Activated T-cell treated with anti-CD3 and anti-CD28 coated beads, Interleukin-2, amount 50 U/mL, for 72 hours (primary cell): ENCODE data around the gene RAD51D. TPM values are rescaled to one million over a fixed set of nuclear protein-coding genes. Genes with fewer than 3 reads are reported as not detected.
"Not testable (repeated sequence)": the region's sequence is repeated elsewhere in the genome, so short reads cannot be mapped to it uniquely, and the experiment has no call there.

ENCODE experiments used
- ATAC-seq, 2 donors: fragments of 150-1000 bp; cut with Tn5 transposase; replicated peaks in 1 of 2; 2 replicates each; pipeline ENCODE4 v1.10.0; 2021; ENCODE audit warnings: moderate library complexity in 2 of 2, mild to moderate bottlenecking in 1 of 2
- DNase-seq, 2 donors: peaks; one replicate each; pipeline ENCODE4 v3.0.0; 2021 to 2022; ENCODE audit warnings: mixed read lengths in 1 of 2
- H3K27ac Mint-ChIP-seq: one replicate; pipeline ENCODE4 v1.8.0; 2022; ENCODE audit warnings: mild to moderate bottlenecking, moderate library complexity, mixed read lengths
- H3K27me3 Mint-ChIP-seq: one replicate; pipeline ENCODE4 v1.8.0; 2022; ENCODE audit warnings: low read depth, mixed read lengths
- H3K36me3 Mint-ChIP-seq, 2 donors: one replicate each; pipeline ENCODE4 v1.8.0; 2022; ENCODE audit warnings: mixed read lengths in 2 of 2, mild to moderate bottlenecking in 1 of 2; ENCODE audit not compliant: insufficient read depth in 2 of 2
- H3K4me1 Mint-ChIP-seq: one replicate; pipeline ENCODE4 v1.8.0; 2022; ENCODE audit warnings: low read depth, mixed read lengths
- H3K4me3 Mint-ChIP-seq, 2 donors: one replicate each; pipeline ENCODE4 v1.8.0; 2022; ENCODE audit warnings: mild to moderate bottlenecking in 2 of 2, mixed read lengths in 2 of 2, moderate library complexity in 2 of 2
- H3K9me3 Mint-ChIP-seq, 2 donors: one replicate each; pipeline ENCODE4 v1.8.0; 2022; ENCODE audit warnings: mixed read lengths in 2 of 2
- total RNA-seq, 2 donors: library from RNA; stranded (reverse); gene quantifications; one replicate each; pipeline ENCODE4 v1.2.3, GENCODE V29; 2022

The RAD51D gene
- total RNA-seq, 2 donors from 2014 or later: 35.3 to 44.5 TPM

- Mint-ChIP-seq H3K9me3 (no peaks in the 10 kb centered on the region), H3K27ac (no peak overlapping the region), H3K36me3 (peaks cover 4 to 19% of the 10 kb centered on the region in 2 donors), H3K4me1 (peaks cover 3% of the 10 kb centered on the region), H3K4me3 (no peak overlapping the region), H3K27me3 (no peaks in the 10 kb centered on the region)
- ATAC-seq (no peak), DNase-seq (no peak)
These were observed 19.8 kb downstream of the RAD51D start for GRCh38 chr17:35099908-35100307.

GRCh38 chr17:35097776-35098175, 21.9 kb downstream of the RAD51D start:
- Mint-ChIP-seq H3K4me3 (no peak overlapping the region), H3K27ac (no peak overlapping the region), H3K9me3 (no peaks in the 10 kb centered on the region), H3K36me3 (peaks cover 4 to 16% of the 10 kb centered on the region in 2 donors), H3K27me3 (no peaks in the 10 kb centered on the region), H3K4me1 (peaks cover 5% of the 10 kb centered on the region)
- DNase-seq (no peak), ATAC-seq (no peak)

- no peak overlapping the region for H3K27ac Mint-ChIP-seq
- DNase-seq: no peak
- H3K4me1 Mint-ChIP-seq: peaks cover 12% of the 10 kb centered on the region
- H3K4me3 Mint-ChIP-seq: no peak overlapping the region
- H3K27me3 Mint-ChIP-seq: no peaks in the 10 kb centered on the region
- no peaks in the 10 kb centered on the region for H3K9me3 Mint-ChIP-seq
- no peak for ATAC-seq
- peaks cover 4 to 7% of the 10 kb centered on the region in 2 donors for H3K36me3 Mint-ChIP-seq
These were observed 23.9 kb downstream of the RAD51D start for GRCh38 chr17:35095741-35096140.

GRCh38 chr17:35094902-35095301, 24.8 kb downstream of the RAD51D start:
- no peak for DNase-seq

GRCh38 chr17:35090707-35091106, 29.0 kb downstream of the RAD51D start:
- Mint-ChIP-seq H3K4me1 (peaks cover 47% of the 10 kb centered on the region), H3K4me3 (peak overlapping the region; percentile 23 to 91), H3K27ac (peak overlapping the region; percentile 91)
- not testable (repeated sequence) for H3K36me3 Mint-ChIP-seq, H3K9me3 Mint-ChIP-seq, H3K27me3 Mint-ChIP-seq, DNase-seq, ATAC-seq

More at GRCh38 chr17:35094902-35095301, 24.8 kb downstream of the RAD51D start:
- no peaks in the 10 kb centered on the region for H3K27me3 Mint-ChIP-seq
- peaks cover 4% of the 10 kb centered on the region in 2 donors for H3K36me3 Mint-ChIP-seq
- no peaks in the 10 kb centered on the region for H3K9me3 Mint-ChIP-seq
- no peak overlapping the region for H3K4me3 Mint-ChIP-seq
- peak; percentile 36 to 71 for ATAC-seq
- peaks cover 20% of the 10 kb centered on the region for H3K4me1 Mint-ChIP-seq
- H3K27ac Mint-ChIP-seq: no peak overlapping the region

GRCh38 chr17:35089586-35090296, 29.9 kb downstream of the RAD51D start:
- peak overlapping the region; percentile 91 for H3K27ac Mint-ChIP-seq
- peak overlapping the region; percentile 82 to 91 for H3K4me3 Mint-ChIP-seq
- H3K4me1 Mint-ChIP-seq: peaks cover 52% of the 10 kb centered on the region
- H3K36me3 Mint-ChIP-seq: peaks cover 2 to 4% of the 10 kb centered on the region in 2 donors
- H3K9me3 Mint-ChIP-seq: no peaks in the 10 kb centered on the region
- ATAC-seq (peak; percentile 32 to 39), DNase-seq (peak; percentile 45 to 67)
- H3K27me3 Mint-ChIP-seq: no peaks in the 10 kb centered on the region

GRCh38 chr17:35088881-35089585, 30.6 kb downstream of the RAD51D start:
- peak; percentile 79 to 82 for ATAC-seq
- H3K4me1 Mint-ChIP-seq: peaks cover 57% of the 10 kb centered on the region

GRCh38 chr17:35088356-35088880, 31.2 kb downstream of the RAD51D start:
- Mint-ChIP-seq H3K4me1 (peaks cover 64% of the 10 kb centered on the region), H3K4me3 (peak overlapping the region; percentile 86 to 97), H3K36me3 (peaks cover 2 to 4% of the 10 kb centered on the region in 2 donors), H3K27me3 (no peaks in the 10 kb centered on the region), H3K27ac (peak overlapping the region; percentile 96), H3K9me3 (no peaks in the 10 kb centered on the region)
- ATAC-seq: peak; percentile 2 to 7
- peak; percentile 34 to 42 for DNase-seq

More at GRCh38 chr17:35088881-35089585, 30.6 kb downstream of the RAD51D start:
- DNase-seq: peak; percentile 90 to 96
- Mint-ChIP-seq H3K4me3 (peak overlapping the region; percentile 86 to 97), H3K27ac (peak overlapping the region; percentile 96), H3K9me3 (no peaks in the 10 kb centered on the region), H3K27me3 (no peaks in the 10 kb centered on the region), H3K36me3 (peaks cover 2 to 4% of the 10 kb centered on the region in 2 donors)

- Mint-ChIP-seq H3K36me3 (peaks cover 2 to 5% of the 10 kb centered on the region in 2 donors), H3K27ac (peak overlapping the region; percentile 96), H3K4me3 (peak overlapping the region; percentile 86 to 97), H3K9me3 (no peaks in the 10 kb centered on the region), H3K4me1 (peaks cover 69% of the 10 kb centered on the region), H3K27me3 (no peaks in the 10 kb centered on the region)
- DNase-seq (peak; percentile 14 to 23), ATAC-seq (no peak)
These were observed 31.8 kb downstream of the RAD51D start for GRCh38 chr17:35087731-35088355.

- no peak for ATAC-seq
- DNase-seq: peak in 1 of 2 donors; percentile 25
- H3K27me3 Mint-ChIP-seq: no peaks in the 10 kb centered on the region
These were observed 32.6 kb downstream of the RAD51D start for GRCh38 chr17:35086931-35087573.

GRCh38 chr17:35086164-35086563, 33.5 kb downstream of the RAD51D start:
- H3K27ac Mint-ChIP-seq: peak overlapping the region; percentile 96
- DNase-seq (no peak), ATAC-seq (no peak)
- H3K9me3 Mint-ChIP-seq: no peaks in the 10 kb centered on the region
- H3K27me3 Mint-ChIP-seq: no peaks in the 10 kb centered on the region
- H3K4me3 Mint-ChIP-seq: peak overlapping the region; percentile 86 to 97
- H3K4me1 Mint-ChIP-seq: peaks cover 84% of the 10 kb centered on the region
- H3K36me3 Mint-ChIP-seq: peaks cover 2 to 5% of the 10 kb centered on the region in 2 donors

More at GRCh38 chr17:35086931-35087573, 32.6 kb downstream of the RAD51D start:
- Mint-ChIP-seq H3K4me3 (peak overlapping the region; percentile 86 to 97), H3K9me3 (no peaks in the 10 kb centered on the region), H3K36me3 (peaks cover 2 to 5% of the 10 kb centered on the region in 2 donors), H3K4me1 (peaks cover 77% of the 10 kb centered on the region), H3K27ac (peak overlapping the region; percentile 96)

GRCh38 chr17:35084987-35085386, 34.7 kb downstream of the RAD51D start:
- ATAC-seq (no peak), DNase-seq (no peak)
- peak overlapping the region; percentile 43 to 97 for H3K4me3 Mint-ChIP-seq
- peak overlapping the region; percentile 96 for H3K27ac Mint-ChIP-seq
- peaks cover 2 to 5% of the 10 kb centered on the region in 2 donors for H3K36me3 Mint-ChIP-seq
- H3K4me1 Mint-ChIP-seq: peaks cover 84% of the 10 kb centered on the region
- no peaks in the 10 kb centered on the region for H3K27me3 Mint-ChIP-seq
- H3K9me3 Mint-ChIP-seq: no peaks in the 10 kb centered on the region
